HG03354 (cell line): Measurements from ENCODE around the gene ABHD12.
"Not testable (repeated sequence)": the region's sequence is repeated elsewhere in the genome, so short reads cannot be mapped to it uniquely, and the experiment has no call there.

Experiments used
- ATAC-seq: cut with Tn5 transposase; IDR thresholded peaks from one replicate; pipeline ENCODE4 v1.9.1; 2021; ENCODE audit warnings: mild to moderate bottlenecking; ENCODE audit not compliant: unreplicated experiment, poor library complexity, severe bottlenecking

ABHD12 gene

DNA sequence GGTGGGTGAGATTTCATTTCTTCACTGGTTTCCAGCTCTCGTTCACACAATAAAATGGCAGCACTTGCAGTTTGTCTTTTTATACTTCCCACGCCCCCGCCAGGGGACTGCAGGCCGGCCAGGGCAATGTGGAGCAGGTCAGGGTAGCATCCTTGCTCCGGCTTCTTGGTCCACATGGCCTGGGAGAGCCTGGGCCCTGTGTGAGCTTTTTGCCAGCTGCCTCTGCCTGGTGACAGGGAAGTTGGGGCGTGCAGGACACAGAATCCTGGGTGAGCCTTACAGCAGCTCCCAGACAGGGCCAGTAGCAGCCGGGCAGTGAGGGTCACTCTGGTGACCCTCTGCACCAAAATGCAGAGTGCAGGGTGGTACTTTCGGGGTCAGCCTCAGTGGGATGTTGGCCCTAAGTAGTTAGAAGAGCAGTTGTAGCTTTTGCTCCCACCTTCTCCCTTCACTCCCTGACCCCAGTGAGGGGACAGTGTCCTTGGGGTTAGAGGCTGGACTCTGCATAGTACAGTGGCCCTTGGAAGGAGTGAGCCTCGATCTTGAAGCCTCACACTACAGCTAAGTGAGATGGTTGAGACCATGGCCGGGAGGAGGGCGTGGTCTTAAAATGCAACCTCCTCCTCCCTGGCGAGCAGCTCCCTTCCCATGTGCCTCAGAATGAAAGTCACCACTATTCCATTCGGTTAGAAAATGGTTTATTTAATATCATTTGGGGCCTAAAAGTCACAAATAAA is 119.0 kb downstream of the ABHD12 start:
- ATAC-seq, result no peak

DNA sequence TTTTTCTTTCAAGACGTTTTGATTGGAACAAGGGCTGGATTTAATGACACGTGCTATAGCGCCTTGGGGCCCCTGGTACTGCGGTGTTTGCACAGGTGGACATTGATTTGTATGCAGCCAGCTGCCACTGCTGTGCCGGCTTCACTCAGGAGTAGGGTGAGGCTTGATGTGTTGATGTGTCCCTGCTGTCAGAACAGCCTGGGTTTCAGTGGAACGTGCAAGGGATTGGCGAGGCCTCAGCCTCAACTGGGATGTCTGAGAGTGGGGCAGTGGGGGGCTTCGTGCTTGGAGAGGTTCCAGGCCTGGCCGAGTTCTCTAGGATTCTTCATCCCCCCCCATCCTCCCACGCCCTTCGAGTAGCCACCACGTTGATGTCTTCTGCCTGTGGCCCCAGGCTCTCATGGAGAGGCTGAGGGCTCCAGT is 119.8 kb downstream of the ABHD12 start:
- no peak for ATAC-seq

DNA sequence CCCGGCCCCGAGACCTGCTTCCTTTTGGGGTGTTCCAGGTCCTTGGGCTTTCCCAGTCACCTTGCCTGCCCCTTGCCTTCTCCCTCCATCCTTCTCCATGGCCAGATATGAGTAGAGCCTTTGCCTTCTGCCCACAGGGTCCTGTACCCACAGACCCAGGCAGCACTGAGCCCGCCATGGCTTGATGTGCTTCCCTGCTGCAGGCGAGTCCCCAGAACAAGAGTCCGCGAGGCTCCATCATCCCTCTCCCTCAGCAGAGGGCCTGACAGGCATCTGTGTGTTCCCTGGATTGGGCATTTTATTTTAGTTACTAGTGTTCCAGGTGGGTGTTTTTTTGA is 120.8 kb downstream of the ABHD12 start:
- no peak for ATAC-seq

DNA sequence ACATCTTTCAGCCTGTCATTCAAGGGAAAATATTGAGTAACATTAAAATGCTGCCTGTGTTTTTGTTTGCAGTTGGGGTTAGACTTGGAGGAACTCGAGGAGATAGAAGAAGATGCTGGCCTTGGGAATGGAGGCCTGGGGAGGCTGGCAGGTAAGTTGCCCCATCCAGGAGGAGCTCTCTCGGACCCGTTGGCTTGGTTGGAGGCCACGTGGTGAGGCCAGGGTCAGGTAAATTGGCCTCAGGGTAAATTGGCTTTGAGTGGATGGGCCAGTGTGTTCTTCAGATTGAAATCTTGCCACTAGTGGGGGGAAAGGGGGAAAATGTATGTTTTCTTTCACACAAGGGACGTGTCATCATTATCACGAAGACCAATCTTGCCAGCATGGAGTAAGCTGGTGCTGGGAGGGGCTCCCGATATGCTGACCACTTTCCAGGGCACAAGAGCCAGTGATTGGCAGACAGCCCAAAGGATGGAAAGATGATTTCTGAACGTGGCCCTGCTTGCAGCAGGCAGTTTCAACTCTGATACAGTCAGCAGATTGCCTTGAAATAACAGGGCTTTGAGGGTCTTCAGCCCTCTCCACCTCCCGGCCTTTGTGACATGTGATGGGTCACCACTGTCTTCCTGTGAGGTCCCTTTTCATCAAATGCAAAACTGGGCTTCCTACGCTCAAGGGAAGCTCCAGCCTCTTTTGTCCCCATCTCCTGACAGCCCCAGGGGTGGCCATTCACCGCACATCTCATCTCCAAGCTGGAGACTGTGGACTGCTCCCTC is 121.4 kb downstream of the ABHD12 start:
- ATAC-seq, result no peak

DNA sequence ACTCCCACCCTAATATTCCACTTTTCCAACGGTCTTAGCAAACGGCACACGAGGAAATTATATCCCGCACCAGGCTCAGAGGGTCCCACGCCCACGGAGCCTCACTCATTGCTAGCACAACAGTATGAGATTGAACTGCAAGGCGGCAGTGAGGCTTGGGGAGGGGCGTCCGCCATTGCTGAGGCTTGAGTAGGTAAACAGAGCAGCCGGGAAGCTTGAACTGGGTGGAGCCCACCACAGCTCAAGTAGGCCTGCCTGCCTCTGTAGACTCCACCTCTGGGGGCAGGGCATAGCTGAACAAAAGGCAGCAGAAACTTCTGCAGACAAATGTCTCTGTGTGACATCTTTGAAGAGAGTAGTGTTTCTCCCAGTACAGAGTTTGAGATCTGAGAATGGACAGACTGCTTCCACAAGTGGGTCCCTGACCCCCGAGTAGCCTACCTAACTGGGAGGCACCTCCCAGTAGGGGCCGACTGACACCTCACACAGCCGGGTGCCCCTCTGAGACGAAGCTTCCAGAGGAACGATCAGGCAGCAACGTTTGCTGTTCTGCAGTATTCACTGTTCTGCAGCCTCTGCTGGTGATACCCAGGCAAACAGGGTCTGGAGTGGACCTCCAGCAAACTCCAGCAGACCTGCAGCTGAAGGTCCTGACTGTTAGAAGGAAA is 129.7 kb downstream of the ABHD12 start:
- not testable (repeated sequence) for ATAC-seq

DNA sequence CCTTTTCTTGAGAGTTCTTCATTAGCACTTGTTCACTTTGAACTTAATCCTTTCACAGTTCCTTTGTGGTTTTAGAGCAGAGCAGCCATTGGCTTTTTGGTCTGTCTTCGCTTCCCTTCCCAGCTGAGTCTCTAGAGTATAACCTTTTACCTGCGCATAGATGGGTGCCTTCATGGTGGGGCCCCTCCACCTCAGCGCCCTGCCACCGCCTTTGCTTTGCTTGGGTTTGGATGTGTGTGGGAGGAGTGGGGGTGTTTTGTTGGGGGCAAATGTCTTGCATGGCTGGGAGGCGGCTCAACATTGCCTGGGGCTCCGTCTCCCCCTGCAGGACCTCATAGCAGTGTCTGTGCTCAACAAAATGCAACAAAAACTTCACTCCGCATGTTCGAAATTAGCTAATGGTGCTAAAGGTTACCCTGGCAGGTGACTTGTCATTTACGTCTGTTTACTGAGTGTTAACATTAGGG is 130.8 kb downstream of the ABHD12 start:
- ATAC-seq, result no peak

DNA sequence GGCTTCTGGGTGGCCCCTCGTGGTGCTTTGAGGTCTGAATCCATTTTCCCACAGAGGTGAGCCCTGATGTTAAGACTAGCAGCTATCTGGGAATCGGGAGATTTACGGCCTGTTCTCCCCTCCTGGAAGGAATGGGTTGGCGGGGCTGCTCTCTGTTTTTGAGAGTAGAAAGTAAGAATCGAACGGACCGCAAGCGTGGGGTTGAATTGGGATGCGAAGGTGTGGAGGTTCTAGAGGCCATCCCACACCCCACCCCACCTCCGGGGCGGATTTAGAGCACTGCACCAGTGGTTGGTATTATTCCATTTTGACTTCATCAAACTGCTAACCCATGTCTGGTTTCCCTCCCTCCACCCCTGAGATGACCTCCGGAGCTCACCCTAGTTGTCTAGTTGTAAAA is 131.3 kb downstream of the ABHD12 start:
- no peak for ATAC-seq

DNA sequence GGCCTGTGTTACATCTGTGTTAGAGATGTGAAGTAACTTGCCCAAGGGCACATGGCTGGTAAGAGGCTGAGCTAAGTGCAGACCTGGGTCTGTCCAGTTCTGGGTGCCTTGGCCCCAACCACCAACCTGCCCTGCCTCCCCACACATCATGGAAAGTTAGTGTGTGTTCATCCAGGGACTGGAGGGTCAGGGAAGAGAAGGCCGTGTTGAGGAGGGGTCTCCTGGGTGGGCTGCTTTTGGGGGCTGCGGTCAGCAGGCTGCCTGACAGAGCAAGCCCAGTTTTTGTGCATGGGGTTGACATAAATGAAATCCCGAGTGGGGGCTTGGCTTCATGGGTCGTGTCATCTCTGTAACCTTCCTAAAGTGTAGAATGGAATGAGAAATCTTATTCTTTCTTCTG is 131.8 kb downstream of the ABHD12 start:
- ATAC-seq, result no peak

DNA sequence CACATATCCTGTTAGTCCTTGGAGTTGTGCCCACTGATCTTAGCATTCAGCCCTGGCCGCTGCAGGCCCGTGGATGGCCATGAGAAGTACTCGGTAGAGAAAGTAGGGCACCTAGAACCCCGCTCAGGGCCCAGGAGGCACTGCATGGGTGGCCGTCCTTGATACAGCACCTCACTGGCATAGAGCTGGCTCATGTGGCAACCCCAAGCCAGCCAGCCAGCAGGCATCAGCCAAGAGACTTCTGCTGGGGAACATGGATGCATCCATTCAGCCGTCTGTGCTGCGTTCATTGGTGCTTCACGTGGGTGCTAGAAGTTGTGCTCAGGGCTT is 132.2 kb downstream of the ABHD12 start:
- no peak for ATAC-seq

DNA sequence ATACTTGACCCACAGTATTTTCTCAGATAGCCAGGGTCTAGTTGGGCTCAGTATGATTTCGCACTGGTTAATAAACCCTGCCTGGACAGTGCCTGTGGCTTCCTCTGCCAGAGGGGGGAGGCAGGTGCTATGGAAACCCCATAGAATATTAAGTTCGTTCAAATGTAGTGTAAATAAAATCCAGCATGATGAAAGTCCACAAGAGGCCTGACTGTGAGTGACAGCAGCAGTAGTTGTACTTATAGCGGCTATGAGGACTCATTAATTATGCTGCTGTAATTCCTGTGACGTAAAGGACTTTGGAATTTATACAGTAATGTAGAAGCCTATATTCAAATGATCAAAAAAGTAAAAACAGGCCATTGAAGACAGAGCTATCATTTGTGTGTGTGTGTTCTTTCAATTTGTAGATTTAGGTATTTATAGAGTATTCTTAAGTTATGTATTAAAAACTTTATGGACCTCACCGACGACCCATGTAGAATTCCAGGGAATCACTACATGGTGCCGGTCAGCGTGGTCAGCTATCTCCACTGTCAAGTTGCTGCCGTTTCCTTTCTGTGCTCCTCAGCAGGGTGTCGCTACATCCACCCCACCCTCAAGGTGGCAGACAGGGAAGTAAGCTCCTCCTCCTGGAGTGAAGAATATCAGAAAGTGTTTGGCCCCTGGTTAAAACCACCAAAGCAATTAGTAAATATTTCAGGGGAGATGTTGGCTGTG is 132.7 kb downstream of the ABHD12 start:
- ATAC-seq, result no peak

DNA sequence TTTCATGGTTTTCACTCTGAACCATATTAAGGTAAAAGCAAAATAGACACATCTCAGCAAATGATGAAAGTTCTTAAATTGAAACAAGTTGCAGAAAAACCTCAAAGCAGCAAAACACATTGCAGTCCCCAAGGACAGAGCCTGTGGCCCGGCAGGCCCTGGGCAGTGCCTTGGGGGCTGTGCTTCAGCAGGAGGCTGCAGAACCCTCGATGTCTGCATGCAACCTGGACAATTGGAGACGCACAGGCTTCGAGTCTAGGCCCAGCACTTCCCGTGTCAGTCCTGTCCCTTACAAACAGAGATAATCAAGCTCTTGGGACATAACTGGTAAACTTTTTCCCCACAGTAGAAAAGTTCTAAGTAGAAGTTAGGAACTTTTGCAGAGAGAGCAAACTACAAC is 133.5 kb downstream of the ABHD12 start:
- no peak for ATAC-seq

DNA sequence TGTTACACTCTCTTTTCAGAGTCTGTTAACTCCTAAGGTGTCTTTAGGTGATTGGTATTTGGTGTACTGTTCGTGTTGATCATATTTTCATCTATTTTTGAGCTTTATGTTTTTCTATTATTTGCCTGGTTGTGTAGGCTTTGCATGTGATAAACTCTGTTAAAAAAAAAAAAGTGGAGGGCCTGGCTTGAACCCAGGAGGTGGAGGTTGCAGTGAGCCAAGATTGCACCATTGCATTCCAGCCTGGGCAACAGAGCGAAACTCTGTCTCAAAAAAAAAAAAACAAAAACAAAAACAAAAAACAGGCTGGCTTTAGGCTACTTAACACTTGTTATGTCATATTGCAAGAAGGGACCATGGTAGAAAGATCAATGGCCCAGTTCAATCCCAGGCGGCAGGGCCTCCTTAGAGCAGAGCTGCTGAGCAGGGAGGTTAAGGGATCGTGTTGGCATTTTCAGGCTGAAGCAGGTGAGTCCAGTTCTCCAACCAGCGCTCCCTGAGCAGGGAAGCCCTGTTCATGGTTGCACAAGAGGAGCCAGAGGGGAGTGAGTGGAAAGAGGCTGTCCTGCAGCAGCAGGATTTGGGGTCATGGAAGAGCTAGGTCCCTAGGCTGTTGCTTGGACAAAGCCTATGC is 134.3 kb downstream of the ABHD12 start:
- ATAC-seq, result no peak

DNA sequence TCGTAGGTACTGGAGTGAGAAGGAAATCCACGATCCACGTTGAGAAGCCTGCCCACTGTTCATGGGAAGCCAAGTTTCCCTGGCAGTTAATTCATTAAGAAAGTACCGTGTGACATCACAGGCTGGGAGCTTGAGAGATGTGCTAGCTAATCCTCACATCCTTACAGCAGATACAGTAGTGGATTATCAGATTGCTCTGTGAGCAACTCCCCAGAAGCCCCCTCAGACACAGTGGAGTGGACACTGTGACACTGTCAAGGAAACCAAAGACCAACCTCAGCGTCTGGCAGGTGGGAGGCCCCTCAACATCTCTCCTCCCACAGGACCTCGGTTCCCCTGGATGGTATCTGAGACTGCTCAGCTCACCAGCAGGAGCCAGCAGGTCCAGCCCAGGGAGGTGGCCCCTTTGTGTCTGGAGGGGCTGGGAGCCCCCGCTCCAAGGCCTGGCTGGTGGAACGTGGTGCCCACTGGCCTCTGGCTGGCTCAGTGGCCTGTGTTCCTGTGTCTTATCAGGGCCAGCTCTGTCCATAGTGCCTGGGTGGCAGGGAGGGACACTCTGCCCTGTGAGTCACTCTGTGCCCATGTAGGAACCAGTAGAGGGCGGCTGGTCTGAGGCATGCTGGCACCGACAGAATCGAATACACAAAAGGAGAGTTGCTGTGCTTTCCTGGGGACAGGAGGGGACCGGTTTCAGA is 135.5 kb downstream of the ABHD12 start:
- ATAC-seq, result no peak

DNA sequence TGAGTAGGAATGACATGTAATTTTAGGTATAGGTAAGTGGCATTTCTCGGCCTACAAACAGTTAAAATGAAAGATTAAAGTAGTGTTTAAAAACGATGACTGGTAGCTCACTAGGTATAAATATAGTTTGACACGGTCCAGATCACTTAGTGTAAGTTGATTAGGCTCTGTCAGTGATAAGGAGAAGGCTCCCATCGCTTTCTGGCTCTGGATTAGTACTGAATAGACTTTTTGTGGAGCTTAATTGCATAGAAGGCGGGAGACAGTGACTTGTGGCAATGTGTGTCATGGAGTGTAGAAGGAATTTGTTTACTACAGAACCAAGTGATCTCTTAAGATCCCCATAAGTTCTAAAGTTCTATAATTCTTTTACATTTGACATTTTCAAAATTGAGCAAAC is 136.1 kb downstream of the ABHD12 start:
- no peak for ATAC-seq

DNA sequence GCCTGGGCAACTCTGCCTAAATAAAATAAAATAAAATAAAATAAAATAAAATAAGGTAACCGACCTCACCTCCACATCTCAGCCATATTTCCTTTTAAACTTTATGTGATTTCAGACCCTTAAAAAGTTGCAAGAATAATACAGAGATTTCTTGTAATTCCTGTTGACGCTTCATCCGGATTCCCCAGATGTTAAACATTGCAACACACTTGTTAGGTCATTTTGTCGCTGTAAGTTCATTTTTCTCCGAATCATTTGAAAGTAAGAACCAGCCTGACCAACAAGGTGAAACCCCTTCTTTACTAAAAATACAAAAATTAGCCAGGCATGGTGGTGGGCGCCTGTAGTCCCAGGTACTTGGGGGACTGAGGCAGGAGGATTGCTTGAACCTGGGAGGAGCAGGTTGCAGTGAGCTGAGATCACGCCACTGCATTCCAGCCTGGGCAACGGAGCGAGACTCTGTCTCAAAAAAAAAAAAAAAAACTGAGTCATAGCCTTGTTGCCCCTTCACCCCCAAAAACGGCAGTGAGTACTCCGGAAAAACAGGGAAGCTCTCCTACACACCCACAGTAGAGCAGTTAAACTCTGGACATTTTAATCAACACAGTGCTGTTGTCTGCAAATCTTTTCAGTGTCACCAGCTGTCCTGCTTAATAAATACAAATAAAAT is 136.9 kb downstream of the ABHD12 start:
- no peak for ATAC-seq

DNA sequence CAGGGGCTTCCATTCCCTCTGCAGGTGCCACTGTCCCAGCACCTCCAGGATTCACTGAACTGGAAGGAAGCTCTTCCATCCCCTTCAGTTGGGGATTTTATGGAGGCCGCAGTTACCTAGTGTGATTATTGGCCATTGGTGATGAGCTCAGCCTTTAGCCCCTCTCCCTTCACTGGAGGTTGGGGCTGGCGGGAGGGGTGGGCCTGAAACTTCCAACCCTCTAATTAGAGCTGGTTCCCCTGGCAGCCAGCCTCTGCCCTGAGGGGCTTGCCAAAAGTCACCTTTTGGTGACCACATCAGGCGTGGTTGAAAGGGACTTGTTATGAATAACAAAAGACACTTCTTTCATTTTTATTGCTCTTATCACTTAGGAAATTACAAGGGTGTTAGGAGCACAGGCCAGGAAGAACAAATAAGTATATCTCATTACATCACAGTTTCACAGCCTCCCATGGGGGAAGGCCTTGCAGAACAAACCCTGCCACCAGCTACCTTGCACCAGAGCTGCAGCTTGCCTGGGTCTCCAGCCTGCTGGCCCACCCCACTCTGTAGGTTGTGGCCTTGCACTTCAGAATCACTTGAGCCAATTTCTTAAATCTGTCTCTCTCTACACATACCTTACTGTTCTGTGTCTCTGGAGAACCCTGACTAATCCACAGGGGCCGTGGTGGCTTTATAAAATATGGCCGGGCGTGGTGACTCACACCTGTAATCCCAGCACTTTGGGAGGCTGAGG is 137.8 kb downstream of the ABHD12 start:
- ATAC-seq, result no peak

DNA sequence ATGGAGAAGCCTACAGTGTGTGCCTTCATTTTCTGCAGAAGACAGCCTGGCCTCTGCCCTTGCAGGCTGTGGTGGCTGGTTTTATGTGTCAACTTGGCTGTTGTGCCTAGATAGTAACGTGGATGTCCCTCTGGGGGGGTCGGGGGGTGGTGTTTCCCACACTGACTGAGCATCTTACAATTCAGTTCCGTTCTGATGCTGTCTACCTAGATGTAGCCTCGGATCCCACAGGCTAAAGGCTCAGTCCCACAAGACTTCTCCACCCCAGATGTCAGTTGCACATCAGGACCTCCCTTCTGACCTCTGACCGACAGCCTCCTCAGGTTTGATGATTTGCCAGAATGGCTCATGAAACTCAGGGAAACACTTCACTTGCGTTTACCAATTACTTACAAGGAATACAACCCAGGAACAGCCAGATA is 138.4 kb downstream of the ABHD12 start:
- ATAC-seq, result no peak

DNA sequence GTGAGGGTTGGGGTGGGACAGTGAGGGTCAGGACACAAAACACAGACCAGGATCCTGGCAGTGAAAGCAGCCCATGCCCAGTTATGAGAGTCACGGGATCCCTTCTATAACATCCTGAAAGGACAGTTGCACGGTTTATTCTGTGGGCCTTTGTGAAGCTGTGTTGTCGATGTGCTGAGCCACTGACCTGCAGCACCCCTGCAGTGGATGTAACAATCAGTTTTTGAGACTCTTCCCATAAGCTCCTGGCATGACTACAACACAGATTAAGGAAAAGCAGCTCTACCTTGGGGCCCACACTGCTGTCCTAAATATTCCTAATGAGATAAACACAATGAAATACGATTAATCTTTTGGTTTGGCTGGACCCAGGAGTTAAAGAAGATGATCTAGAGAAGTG is 139.1 kb downstream of the ABHD12 start:
- ATAC-seq, result no peak
